ENCODE measurements around the gene HOXB1. TPM values are rescaled to one million over a fixed set of nuclear protein-coding genes. Genes with fewer than 3 reads are reported as not detected.

HOXB1 gene
- total and polyA plus RNA-seq, 8 donors = 0.28 TPM; not detected in 7

- peak overlapping the region in 3 of 4 donors; percentile 10 to 27 (median 25) for H3K4me3 ChIP-seq
- peak overlapping the region; percentile 54 to 95 (median 93) for H3K27ac ChIP-seq
Observed at GRCh38 chr17:48553190-48553547, 22.4 kb upstream of the HOXB1 start.

DNA sequence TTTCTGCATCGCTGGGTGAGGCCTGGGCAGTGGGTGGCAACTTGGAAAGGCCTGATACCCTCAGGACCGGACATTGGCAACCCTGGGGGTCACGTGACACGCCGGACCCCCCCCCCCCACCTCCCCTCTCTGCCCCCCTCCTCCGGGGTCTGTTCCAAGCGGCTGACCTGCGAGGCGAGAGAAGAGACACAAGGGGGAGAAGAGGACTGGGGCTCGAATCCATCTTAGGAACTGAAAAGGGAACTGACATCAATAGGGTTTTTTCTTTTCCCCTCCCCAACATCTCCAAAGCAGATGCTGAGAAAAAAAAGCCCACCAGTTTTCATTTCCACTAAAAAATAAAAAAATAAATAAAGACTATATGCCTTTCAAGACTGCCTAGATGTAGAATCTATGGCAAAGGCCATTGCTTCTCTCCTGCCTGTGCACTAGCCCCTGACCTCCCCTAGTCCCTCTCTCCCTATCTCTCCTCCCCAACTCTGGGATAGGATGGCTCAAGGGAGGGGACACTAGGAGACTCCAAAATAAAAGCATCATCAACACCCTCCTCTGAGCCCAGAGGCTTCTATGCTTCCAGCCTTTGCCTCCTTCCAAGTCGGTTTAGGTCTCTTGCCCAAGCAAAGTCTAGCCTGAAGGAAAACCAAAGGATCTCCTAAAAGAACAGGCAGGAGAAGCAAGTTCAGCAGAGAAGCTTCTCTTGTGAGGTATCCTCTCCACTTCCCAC lies 21.8 kb upstream of the HOXB1 start:
- Histone ChIP-seq H3K4me3 (peak overlapping the region in 3 of 4 donors; percentile 15 to 27 (median 25)), H3K36me3 (peaks cover 0 to 11% (median 7%) of the 10 kb centered on the region in 4 donors), H3K9me3 (no peaks in the 10 kb centered on the region), H3K4me1 (peaks cover 13 to 80% (median 57%) of the 10 kb centered on the region in 4 donors), H3K27ac (peak overlapping the region; percentile 54 to 95 (median 93)), H3K27me3 (peaks cover 0 to 95% (median 43%) of the 10 kb centered on the region in 3 donors)
- 25 to 46% (median 41%) methylated on average over 7 to 11 of the region's 11 CpGs for WGBS, 5 donors
- intact Hi-C loops (cut with DNase I; ENCODE audit: low total_unique reads) = no loop called here
- peak in 1 of 2 donors; percentile 66 for DNase-seq
- TF ChIP-seq POLR2AphosphoS5 (IDR thresholded peaks at IDR 0.05) (peak in 2 of 3 donors; percentile 53 to 67), POLR2A (IDR thresholded peaks at IDR 0.05) (no peak), EP300 (IDR thresholded peaks at IDR 0.05) (no peak)
- TF ChIP-seq, protein P1, sequence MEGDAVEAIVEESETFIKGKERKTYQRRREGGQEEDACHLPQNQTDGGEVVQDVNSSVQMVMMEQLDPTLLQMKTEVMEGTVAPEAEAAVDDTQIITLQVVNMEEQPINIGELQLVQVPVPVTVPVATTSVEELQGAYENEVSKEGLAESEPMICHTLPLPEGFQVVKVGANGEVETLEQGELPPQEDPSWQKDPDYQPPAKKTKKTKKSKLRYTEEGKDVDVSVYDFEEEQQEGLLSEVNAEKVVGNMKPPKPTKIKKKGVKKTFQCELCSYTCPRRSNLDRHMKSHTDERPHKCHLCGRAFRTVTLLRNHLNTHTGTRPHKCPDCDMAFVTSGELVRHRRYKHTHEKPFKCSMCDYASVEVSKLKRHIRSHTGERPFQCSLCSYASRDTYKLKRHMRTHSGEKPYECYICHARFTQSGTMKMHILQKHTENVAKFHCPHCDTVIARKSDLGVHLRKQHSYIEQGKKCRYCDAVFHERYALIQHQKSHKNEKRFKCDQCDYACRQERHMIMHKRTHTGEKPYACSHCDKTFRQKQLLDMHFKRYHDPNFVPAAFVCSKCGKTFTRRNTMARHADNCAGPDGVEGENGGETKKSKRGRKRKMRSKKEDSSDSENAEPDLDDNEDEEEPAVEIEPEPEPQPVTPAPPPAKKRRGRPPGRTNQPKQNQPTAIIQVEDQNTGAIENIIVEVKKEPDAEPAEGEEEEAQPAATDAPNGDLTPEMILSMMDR (IDR thresholded peaks at IDR 0.05) = no peak

More at GRCh38 chr17:48553190-48553547, 22.4 kb upstream of the HOXB1 start:
- no peak for DNase-seq
- peaks cover 0 to 11% (median 7%) of the 10 kb centered on the region in 4 donors for H3K36me3 ChIP-seq
- 43 to 60% (median 49%) methylated on average over 5 of the region's 5 CpGs for WGBS, 5 donors
- H3K4me1 ChIP-seq = peaks cover 15 to 86% (median 57%) of the 10 kb centered on the region in 4 donors
- peaks cover 0 to 95% (median 43%) of the 10 kb centered on the region in 3 donors for H3K27me3 ChIP-seq
- H3K9me3 ChIP-seq = no peaks in the 10 kb centered on the region
- intact Hi-C loops (cut with DNase I; ENCODE audit: low total_unique reads) = no loop called here
- TF ChIP-seq EP300 (IDR thresholded peaks at IDR 0.05) (no peak), POLR2A (IDR thresholded peaks at IDR 0.05) (no peak), POLR2AphosphoS5 (IDR thresholded peaks at IDR 0.05) (no peak)
- TF ChIP-seq, protein P1 (IDR thresholded peaks at IDR 0.05) = no peak

DNA sequence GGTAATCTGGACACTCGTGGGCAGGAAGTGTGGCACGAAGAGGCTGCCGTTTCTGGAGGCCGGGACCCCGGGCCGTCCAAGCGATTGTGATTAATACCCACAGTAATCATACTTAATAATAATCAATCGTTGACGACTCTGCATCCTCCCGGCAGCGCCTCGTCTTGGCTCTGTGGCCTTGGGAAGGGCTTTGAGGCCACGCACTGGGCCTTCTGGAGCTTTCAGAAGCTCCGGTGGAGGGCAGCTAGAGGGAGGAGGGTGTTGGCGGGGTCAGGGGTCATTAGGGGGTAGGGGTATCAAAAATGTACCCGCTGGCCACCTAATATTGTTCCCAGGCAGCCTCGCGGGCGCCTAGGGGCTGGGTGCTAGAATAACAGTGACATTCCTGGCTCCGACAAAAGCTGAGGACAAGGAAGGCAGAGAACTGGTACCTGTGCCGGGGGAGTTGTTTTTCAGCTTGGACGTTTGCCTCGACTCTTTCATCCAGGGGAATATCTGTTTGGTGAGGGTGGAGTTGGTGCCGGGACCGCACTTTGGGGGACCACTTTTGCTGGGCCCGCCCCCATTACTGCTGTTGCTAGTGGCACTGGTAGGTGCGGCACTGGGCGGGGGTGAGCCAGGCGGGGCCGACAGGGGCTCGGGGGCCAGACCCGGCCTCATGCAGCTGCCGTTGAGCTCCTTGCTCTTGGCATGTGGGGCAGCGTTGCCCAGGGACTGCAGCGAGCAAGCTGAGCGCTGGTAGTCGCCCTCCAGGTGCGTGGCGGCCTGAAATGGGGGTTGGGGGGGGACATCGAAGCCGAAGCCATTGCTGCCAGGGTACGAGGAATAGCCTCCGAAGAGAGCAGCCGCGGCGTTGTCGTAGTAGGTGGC lies 21.0 kb upstream of the HOXB1 start:
- TF ChIP-seq POLR2A (IDR thresholded peaks at IDR 0.05) (no peak), POLR2AphosphoS5 (IDR thresholded peaks at IDR 0.05) (no peak), EP300 (IDR thresholded peaks at IDR 0.05) (no peak)
- TF ChIP-seq, protein P1 (IDR thresholded peaks at IDR 0.05) = no peak
- 34 to 48% (median 42%) methylated on average over 34 to 47 of the region's 47 CpGs for WGBS, 5 donors
- Histone ChIP-seq H3K4me3 (peak overlapping the region; percentile 3 to 27 (median 12)), H3K36me3 (peaks cover 0 to 11% (median 7%) of the 10 kb centered on the region in 4 donors), H3K9me3 (no peaks in the 10 kb centered on the region), H3K4me1 (peaks cover 7 to 78% (median 51%) of the 10 kb centered on the region in 4 donors), H3K27ac (peak overlapping the region; percentile 41 to 95 (median 93)), H3K27me3 (peaks cover 0 to 95% (median 43%) of the 10 kb centered on the region in 3 donors)
- no peak for DNase-seq
- intact Hi-C loops (cut with DNase I; ENCODE audit: low total_unique reads) = no loop called here

DNA sequence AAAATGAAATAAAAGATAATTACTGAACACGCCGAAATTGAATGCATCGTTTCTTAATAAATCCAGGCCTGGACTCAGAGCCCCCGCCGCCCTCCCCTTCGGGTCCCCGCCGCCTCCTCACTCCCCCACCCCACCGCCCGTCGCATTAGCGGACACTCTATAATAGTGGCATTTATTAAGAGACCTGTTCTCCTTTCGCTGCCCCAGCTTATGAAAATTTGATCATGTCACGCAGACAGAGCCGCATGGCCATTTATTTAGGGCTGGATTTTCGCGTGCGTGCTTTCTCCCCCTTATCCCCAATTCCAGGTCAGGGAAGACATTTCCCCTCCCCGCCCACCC lies 20.4 kb upstream of the HOXB1 start:
- H3K4me3 ChIP-seq = peak overlapping the region; percentile 3 to 27 (median 12)
- WGBS, 5 donors = 35 to 62% (median 48%) methylated on average over 19 of the region's 19 CpGs
- H3K36me3 ChIP-seq = peaks cover 0 to 11% (median 7%) of the 10 kb centered on the region in 4 donors
- intact Hi-C loops (cut with DNase I; ENCODE audit: low total_unique reads) = no loop called here
- TF ChIP-seq POLR2A (IDR thresholded peaks at IDR 0.05) (no peak), POLR2AphosphoS5 (IDR thresholded peaks at IDR 0.05) (no peak), EP300 (IDR thresholded peaks at IDR 0.05) (no peak)
- TF ChIP-seq, protein P1 (IDR thresholded peaks at IDR 0.05) = no peak
- H3K27me3 ChIP-seq = peaks cover 0 to 95% (median 41%) of the 10 kb centered on the region in 3 donors
- H3K4me1 ChIP-seq = peaks cover 7 to 78% (median 53%) of the 10 kb centered on the region in 4 donors
- H3K27ac ChIP-seq = peak overlapping the region; percentile 61 to 95 (median 93)
- DNase-seq = peak in 1 of 2 donors; percentile 59
- H3K9me3 ChIP-seq = no peaks in the 10 kb centered on the region
